ENCODE results near the gene HIF1A. TPM values are rescaled to one million over a fixed set of nuclear protein-coding genes. Genes with fewer than 3 reads are reported as not detected.
A peak's percentile ranks its signal among the peaks of the same experiment; 100 is the strongest.

HIF1A gene
- total RNA-seq, 1 donor from 2014 or later, result 660 TPM

GRCh38 chr14:61766151-61766550 is 70.8 kb downstream of the HIF1A start:
- no peak for TF ChIP-seq CTCF (IDR thresholded peaks at IDR 0.05)
- Mint-ChIP-seq H3K27me3 (ENCODE audit: low read depth) (no peaks in the 10 kb centered on the region), H3K4me1 (ENCODE audit: low read depth) (peaks cover 48% of the 10 kb centered on the region), H3K36me3 (ENCODE audit: low read depth) (peaks cover 6% of the 10 kb centered on the region), H3K9me3 (ENCODE audit: low read depth) (no peaks in the 10 kb centered on the region), H3K27ac (ENCODE audit: unreplicated experiment) (no peak overlapping the region), H3K4me3 (ENCODE audit: unreplicated experiment) (peak overlapping the region; percentile 34)
- DNase-seq (ENCODE audit: low spot score), result no peak

GRCh38 chr14:61768240-61768639 is 72.9 kb downstream of the HIF1A start:
- DNase-seq (ENCODE audit: low spot score), result no peak
- no peaks in the 10 kb centered on the region for H3K27me3 Mint-ChIP-seq (ENCODE audit: low read depth)
- no peak overlapping the region for H3K4me3 Mint-ChIP-seq (ENCODE audit: unreplicated experiment)

GRCh38 chr14:61769893-61770292 is 74.6 kb downstream of the HIF1A start:
- TF ChIP-seq CTCF (IDR thresholded peaks at IDR 0.05), result no peak
- H3K4me1 Mint-ChIP-seq (ENCODE audit: low read depth), result peaks cover 21% of the 10 kb centered on the region
- no peak overlapping the region for H3K4me3 Mint-ChIP-seq (ENCODE audit: unreplicated experiment)
- H3K27me3 Mint-ChIP-seq (ENCODE audit: low read depth), result no peaks in the 10 kb centered on the region
- peaks cover 19% of the 10 kb centered on the region for H3K36me3 Mint-ChIP-seq (ENCODE audit: low read depth)
- no peak overlapping the region for H3K27ac Mint-ChIP-seq (ENCODE audit: unreplicated experiment)
- DNase-seq (ENCODE audit: low spot score), result no peak
- no peaks in the 10 kb centered on the region for H3K9me3 Mint-ChIP-seq (ENCODE audit: low read depth)

More at GRCh38 chr14:61768240-61768639, 72.9 kb downstream of the HIF1A start:
- peaks cover 38% of the 10 kb centered on the region for H3K4me1 Mint-ChIP-seq (ENCODE audit: low read depth)
- no peaks in the 10 kb centered on the region for H3K9me3 Mint-ChIP-seq (ENCODE audit: low read depth)
- no peak for TF ChIP-seq CTCF (IDR thresholded peaks at IDR 0.05)
- no peak overlapping the region for H3K27ac Mint-ChIP-seq (ENCODE audit: unreplicated experiment)
- H3K36me3 Mint-ChIP-seq (ENCODE audit: low read depth), result peaks cover 16% of the 10 kb centered on the region

GRCh38 chr14:61774861-61775260 is 79.5 kb downstream of the HIF1A start:
- DNase-seq (ENCODE audit: low spot score), result no peak
- Mint-ChIP-seq H3K9me3 (ENCODE audit: low read depth) (no peaks in the 10 kb centered on the region), H3K27me3 (ENCODE audit: low read depth) (no peaks in the 10 kb centered on the region), H3K4me3 (ENCODE audit: unreplicated experiment) (no peak overlapping the region), H3K36me3 (ENCODE audit: low read depth) (peaks cover 22% of the 10 kb centered on the region), H3K27ac (ENCODE audit: unreplicated experiment) (no peak overlapping the region), H3K4me1 (ENCODE audit: low read depth) (peaks cover 3% of the 10 kb centered on the region)
- no peak for TF ChIP-seq CTCF (IDR thresholded peaks at IDR 0.05)

- Mint-ChIP-seq H3K27me3 (ENCODE audit: low read depth) (no peaks in the 10 kb centered on the region), H3K36me3 (ENCODE audit: low read depth) (peaks cover 24% of the 10 kb centered on the region), H3K4me3 (ENCODE audit: unreplicated experiment) (no peak overlapping the region), H3K4me1 (ENCODE audit: low read depth) (no peaks in the 10 kb centered on the region), H3K9me3 (ENCODE audit: low read depth) (no peaks in the 10 kb centered on the region), H3K27ac (ENCODE audit: unreplicated experiment) (no peak overlapping the region)
- TF ChIP-seq CTCF (IDR thresholded peaks at IDR 0.05), result no peak
- no peak for DNase-seq (ENCODE audit: low spot score)
Observed at GRCh38 chr14:61780125-61780524, 84.8 kb downstream of the HIF1A start.

All from chondrocyte (in vitro differentiated cells).